Testis (tissue), 3 donors: ENCODE results near the gene PDHX. TPM values are rescaled to one million over a fixed set of nuclear protein-coding genes. Genes with fewer than 3 reads are reported as not detected.

Experiments used
- DNase-seq: peaks from one replicate; pipeline ENCODE4 v3.0.0-alpha.2; 2019
- H3K27ac ChIP-seq, 2 donors: fragments of 200-600 bp; sonication (generic); one replicate each; pipeline ENCODE4 v1.5.1; 2019
- H3K27me3 ChIP-seq: fragments of 200-600 bp; sonication (generic); one replicate; pipeline ENCODE4 v1.5.1; 2019
- H3K36me3 ChIP-seq: fragments of 200-600 bp; sonication (generic); one replicate; pipeline ENCODE4 v1.5.1; 2017; ENCODE audit warnings: low read depth; ENCODE audit errors: missing control alignments
- H3K4me1 ChIP-seq: fragments of 200-600 bp; sonication (generic); one replicate; pipeline ENCODE4 v1.5.1; 2019
- H3K4me3 ChIP-seq, 2 donors: fragments of 200-600 bp; sonication (generic); one replicate each; pipeline ENCODE4 v1.5.1; 2017 to 2019
- H3K9me3 ChIP-seq: fragments of 200-600 bp; sonication (generic); one replicate; pipeline ENCODE4 v1.5.1; 2017
- CTCF ChIP-seq, 3 experiments: fragments of 450-650 bp in 2 of 3; fragments of 200-600 bp in 1 of 3; sonication (generic) in 1 of 3; IDR thresholded peaks; one replicate each; pipeline ENCODE4 v1.5.1; 2016 to 2019; ENCODE audit warnings: antibody characterized with exemption in 3 of 3, mild to moderate bottlenecking in 2 of 3, moderate library complexity in 1 of 3
- POLR2A ChIP-seq: fragments of 450-650 bp; IDR thresholded peaks from one replicate; pipeline ENCODE4 v1.6.1; 2017; ENCODE audit warnings: antibody characterized with exemption, mild to moderate bottlenecking, moderate library complexity
- WGBS, 2 donors: methylation state at CpG; one replicate each; pipeline ENCODE4 v1.1.5; 2018; 5-methylcytosine and 5-hydroxymethylcytosine counted together
- intact Hi-C: fragments of 100-400 bp; cut with DNase I; formaldehyde crosslinking; loops from one replicate; pipeline ENCODE4 v1.15.1; 2023; ENCODE audit warnings: low total_unique reads
- polyA plus RNA-seq: library from polyadenylated mRNA; stranded (reverse); fragments of 350-450 nt; fragmentation: Illumina TruSeq; extraction: RNeasy Lipid Tissue Mini Kit (QIAGEN cat#74804); gene quantifications from one replicate; pipeline ENCODE4 v1.2.3, GENCODE V29; 2014; ENCODE audit warnings: low read depth, low replicate concordance; ENCODE audit not compliant: insufficient read depth
- total RNA-seq, 2 donors: library from RNA; depleted of rRNA; stranded (reverse); fragments of >200 nt; gene quantifications; one replicate each; pipeline ENCODE4 v1.2.3, GENCODE V29; 2016

PDHX gene
- total and polyA plus RNA-seq, 3 donors from 2014 or later = 47.9 to 54.2 (median 53.5) TPM

GRCh38 chr11:34977089-34977912, 60.9 kb downstream of the PDHX start:
- H3K9me3 ChIP-seq = no peaks in the 10 kb centered on the region

GRCh38 chr11:34978236-34979191, 62.1 kb downstream of the PDHX start:
- no peaks in the 10 kb centered on the region for H3K27me3 ChIP-seq
- TF ChIP-seq CTCF (IDR thresholded peaks at IDR 0.05) (no peak), POLR2A (no peak)
- no peaks in the 10 kb centered on the region for H3K36me3 ChIP-seq
- no peaks in the 10 kb centered on the region for H3K4me1 ChIP-seq
- no peak for DNase-seq
- H3K27ac ChIP-seq = no peak overlapping the region
- intact Hi-C loops = no loop called here
- 81 to 83% methylated on average over 7 of the region's 7 CpGs for WGBS, 2 donors
- H3K4me3 ChIP-seq = no peak overlapping the region
- H3K9me3 ChIP-seq = no peaks in the 10 kb centered on the region

More at GRCh38 chr11:34977089-34977912, 60.9 kb downstream of the PDHX start:
- Histone ChIP-seq H3K27ac (no peak overlapping the region), H3K4me1 (no peaks in the 10 kb centered on the region), H3K4me3 (no peak overlapping the region), H3K27me3 (no peaks in the 10 kb centered on the region), H3K36me3 (no peaks in the 10 kb centered on the region)
- intact Hi-C loops = no loop called here
- TF ChIP-seq POLR2A = no peak
- no peak for TF ChIP-seq CTCF (IDR thresholded peaks at IDR 0.05)
- 68 to 76% methylated on average over 6 of the region's 6 CpGs for WGBS, 2 donors
- DNase-seq = no peak

GRCh38 chr11:34984514-34984913, 68.1 kb downstream of the PDHX start:
- Histone ChIP-seq H3K27me3 (no peaks in the 10 kb centered on the region), H3K36me3 (no peaks in the 10 kb centered on the region), H3K4me3 (no peak overlapping the region), H3K9me3 (no peaks in the 10 kb centered on the region), H3K4me1 (no peaks in the 10 kb centered on the region), H3K27ac (no peak overlapping the region)
- WGBS, 2 donors = 96 to 100% methylated on average over 2 of the region's 2 CpGs
- intact Hi-C loops = no loop called here
- no peak for DNase-seq
- no peak for TF ChIP-seq CTCF (IDR thresholded peaks at IDR 0.05)
- no peak for TF ChIP-seq POLR2A

- H3K4me3 ChIP-seq = no peak overlapping the region
- no peaks in the 10 kb centered on the region for H3K4me1 ChIP-seq
- no peaks in the 10 kb centered on the region for H3K9me3 ChIP-seq
- H3K27ac ChIP-seq = no peak overlapping the region
- WGBS, 2 donors = 92 to 96% methylated on average over 3 of the region's 3 CpGs
- H3K36me3 ChIP-seq = no peaks in the 10 kb centered on the region
- intact Hi-C loops = no loop called here
- no peak for DNase-seq
- TF ChIP-seq CTCF (IDR thresholded peaks at IDR 0.05) (no peak), POLR2A (no peak)
- no peaks in the 10 kb centered on the region for H3K27me3 ChIP-seq
Observed at GRCh38 chr11:34986883-34987520, 70.6 kb downstream of the PDHX start.
